ENCODE data around the gene FBP1.

DNA sequence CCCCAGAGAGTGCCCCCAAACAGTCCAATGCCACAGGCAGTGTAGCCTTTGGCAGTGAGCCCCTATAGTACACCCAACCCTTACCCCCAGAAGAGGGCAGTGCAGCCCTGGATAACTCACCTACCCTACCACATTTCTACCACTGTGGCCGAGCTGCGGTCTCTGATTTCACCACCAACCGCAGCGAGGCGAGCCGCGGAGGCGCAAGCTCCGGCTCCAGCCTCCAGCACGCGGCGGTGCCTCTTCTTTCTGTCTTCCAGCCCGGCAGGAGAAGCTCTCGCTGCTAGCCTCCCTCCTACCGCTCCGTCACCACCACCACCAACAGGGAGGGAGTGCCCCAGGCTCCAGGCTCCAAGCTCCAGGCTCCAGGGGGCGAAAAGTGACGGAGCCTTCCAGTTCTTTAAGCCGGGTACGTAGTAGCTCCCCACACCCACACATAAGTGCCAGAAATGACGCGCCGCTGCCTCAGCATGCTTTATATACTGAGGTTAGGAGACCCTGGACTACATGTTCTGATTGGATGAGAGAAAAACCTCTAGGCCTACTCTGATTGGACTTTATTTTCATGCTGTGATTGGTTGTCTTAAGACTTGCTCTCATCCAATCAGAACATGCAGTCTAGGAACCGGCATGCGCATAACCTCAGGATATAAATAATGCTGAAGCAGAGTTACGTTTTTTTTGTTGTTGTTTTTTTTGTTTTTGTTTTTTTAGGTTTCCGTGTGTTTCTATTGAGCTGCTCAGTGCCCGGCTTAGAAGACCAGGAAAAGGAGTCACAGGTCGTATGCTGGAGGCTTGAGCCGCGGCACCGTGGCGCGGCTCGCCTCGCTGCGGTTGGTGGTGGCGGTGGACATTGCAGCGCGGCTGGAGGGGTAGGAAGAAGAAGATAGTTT is 84.6 kb downstream of the FBP1 start, which contains the start of gene PCAT7:
- TF ChIP-seq, protein P1, sequence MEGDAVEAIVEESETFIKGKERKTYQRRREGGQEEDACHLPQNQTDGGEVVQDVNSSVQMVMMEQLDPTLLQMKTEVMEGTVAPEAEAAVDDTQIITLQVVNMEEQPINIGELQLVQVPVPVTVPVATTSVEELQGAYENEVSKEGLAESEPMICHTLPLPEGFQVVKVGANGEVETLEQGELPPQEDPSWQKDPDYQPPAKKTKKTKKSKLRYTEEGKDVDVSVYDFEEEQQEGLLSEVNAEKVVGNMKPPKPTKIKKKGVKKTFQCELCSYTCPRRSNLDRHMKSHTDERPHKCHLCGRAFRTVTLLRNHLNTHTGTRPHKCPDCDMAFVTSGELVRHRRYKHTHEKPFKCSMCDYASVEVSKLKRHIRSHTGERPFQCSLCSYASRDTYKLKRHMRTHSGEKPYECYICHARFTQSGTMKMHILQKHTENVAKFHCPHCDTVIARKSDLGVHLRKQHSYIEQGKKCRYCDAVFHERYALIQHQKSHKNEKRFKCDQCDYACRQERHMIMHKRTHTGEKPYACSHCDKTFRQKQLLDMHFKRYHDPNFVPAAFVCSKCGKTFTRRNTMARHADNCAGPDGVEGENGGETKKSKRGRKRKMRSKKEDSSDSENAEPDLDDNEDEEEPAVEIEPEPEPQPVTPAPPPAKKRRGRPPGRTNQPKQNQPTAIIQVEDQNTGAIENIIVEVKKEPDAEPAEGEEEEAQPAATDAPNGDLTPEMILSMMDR (IDR thresholded peaks at IDR 0.05) = no peak
- no peak for TF ChIP-seq POLR2A (IDR thresholded peaks at IDR 0.05)

All from lower leg skin (tissue), 3 donors.